B cell (primary cell): Measurements from ENCODE around the gene TMEM214. TPM values are rescaled to one million over a fixed set of nuclear protein-coding genes. Genes with fewer than 3 reads are reported as not detected.

Experiments
- ATAC-seq: fragments of 200-7000 bp; cut with Tn5 transposase; one replicate; pipeline ENCODE4 v1.10.0; 2021; ENCODE audit warnings: low read depth, mild to moderate bottlenecking, moderate number of reproducible peaks, moderate library complexity
- CTCF ChIA-PET: fragments of 350-600 bp; sonication (Branson Sonifier 250); formaldehyde crosslinking; loops from one replicate; lab custom pipeline; 2021; ENCODE audit warnings: antibody characterized with exemption, inconsistent platforms; lab: Charles Lee
- POLR2A ChIA-PET: fragments of 350-600 bp; sonication (Branson Sonifier 250); formaldehyde crosslinking; loops from one replicate; lab custom pipeline; 2021; ENCODE audit warnings: antibody characterized with exemption; lab: Charles Lee
- DNase-seq: peaks from one replicate; pipeline ENCODE4 v3.0.0; 2013
- H2AFZ ChIP-seq: 2 replicates; pipeline ENCODE4 v1.6.1; 2012; ENCODE audit warnings: mild to moderate bottlenecking, low read depth, low read length; ENCODE audit not compliant: insufficient read depth, poor library complexity, severe bottlenecking
- H3K27ac ChIP-seq, 2 donors: 1 replicate in 1 of 2; 2 replicates in 1 of 2; pipeline ENCODE4 v1.5.1; 2012 to 2013; ENCODE audit warnings: low read length in 2 of 2, mild to moderate bottlenecking in 2 of 2, moderate library complexity in 1 of 2
- H3K27me3 ChIP-seq, 4 experiments: fragments of 200-600 bp in 1 of 4; sonication (generic) in 1 of 4; replicated peaks in 1 of 4; 1 replicate in 2 of 4; 2 replicates in 2 of 4; pipeline versions ENCODE4 v1.6.1 to v1.7.0; 2013 to 2016; ENCODE audit warnings: low read length in 3 of 4, mild to moderate bottlenecking in 2 of 4, mixed read lengths in 1 of 4, moderate library complexity in 1 of 4; ENCODE audit not compliant: insufficient read depth in 4 of 4, control insufficient read depth in 3 of 4; ENCODE audit errors: control extremely low read depth in 1 of 4
- H3K36me3 ChIP-seq, 2 experiments: replicated peaks in 1 of 2; 1 replicate in 1 of 2; 2 replicates in 1 of 2; pipeline versions ENCODE4 v1.6.1 to v1.7.1; 2013; ENCODE audit warnings: low read length in 1 of 2; ENCODE audit not compliant: insufficient read depth in 2 of 2, control insufficient read depth in 1 of 2; ENCODE audit errors: control extremely low read depth in 1 of 2, extremely low read depth in 1 of 2
- H3K4me1 ChIP-seq, 2 donors: fragments of 200-600 bp in 1 of 2; sonication (generic) in 1 of 2; 1 replicate in 1 of 2; 2 replicates in 1 of 2; pipeline versions ENCODE4 v1.5.1 to v1.6.1; 2013 to 2017; ENCODE audit warnings: low read length in 2 of 2; ENCODE audit not compliant: control insufficient read depth in 2 of 2, insufficient read depth in 2 of 2
- H3K4me2 ChIP-seq: replicated peaks from 2 replicates; pipeline ENCODE3; 2012; ENCODE audit warnings: mild to moderate bottlenecking, low read depth, low read length; ENCODE audit not compliant: poor library complexity, severe bottlenecking
- H3K4me3 ChIP-seq, 5 experiments: fragments of 200-600 bp in 1 of 5; sonication (generic) in 1 of 5; 1 replicate in 3 of 5; 2 replicates in 2 of 5; pipeline versions ENCODE4 v1.5.1 to v1.7.0; 2011 to 2016; ENCODE audit warnings: low read length in 4 of 5, mild to moderate bottlenecking in 4 of 5, low read depth in 2 of 5, control low read depth in 1 of 5, moderate library complexity in 1 of 5; ENCODE audit not compliant: insufficient read depth in 1 of 5; ENCODE audit errors: control extremely low read depth in 1 of 5, extremely low read depth in 1 of 5
- H3K79me2 ChIP-seq: fragments of 200-600 bp; sonication (generic); one replicate; pipeline ENCODE4 v1.6.0; 2016; ENCODE audit warnings: low read length; ENCODE audit not compliant: control insufficient read depth, insufficient read depth
- H3K9ac ChIP-seq: fragments of 200-600 bp; sonication (generic); 2 replicates; pipeline ENCODE4 v1.6.1; 2017; ENCODE audit warnings: mild to moderate bottlenecking, low read length, moderate library complexity
- H3K9me3 ChIP-seq, 3 donors: one replicate each; pipeline versions ENCODE4 v1.6.1 to v1.7.1; 2013; ENCODE audit warnings: low read length in 2 of 3; ENCODE audit not compliant: control insufficient read depth in 2 of 3, insufficient read depth in 1 of 3; ENCODE audit errors: control extremely low read depth in 1 of 3
- H4K20me1 ChIP-seq: 2 replicates; pipeline ENCODE4 v1.6.0; 2012; ENCODE audit warnings: mild to moderate bottlenecking, low read length; ENCODE audit not compliant: insufficient read depth, control insufficient read depth, poor library complexity, severe bottlenecking
- H3K27ac Mint-ChIP-seq: one replicate; pipeline ENCODE4 v1.8.0; 2021; ENCODE audit warnings: mixed read lengths
- H3K27me3 Mint-ChIP-seq: one replicate; pipeline ENCODE4 v1.8.0; 2021; ENCODE audit warnings: mixed read lengths
- H3K4me1 Mint-ChIP-seq: one replicate; pipeline ENCODE4 v1.8.0; 2021; ENCODE audit warnings: mixed read lengths
- H3K4me3 Mint-ChIP-seq: one replicate; pipeline ENCODE4 v1.8.0; 2021; ENCODE audit warnings: mixed read lengths
- H3K9me3 Mint-ChIP-seq: one replicate; pipeline ENCODE4 v1.8.0; 2022; ENCODE audit warnings: mixed read lengths; ENCODE audit not compliant: insufficient read depth
- CTCF ChIP-seq: fragments of 200-600 bp; IDR thresholded peaks from one replicate; pipeline ENCODE4 v1.8.0; 2022; ENCODE audit warnings: antibody characterized with exemption, mild to moderate bottlenecking
- EZH2 ChIP-seq: IDR thresholded peaks from 2 replicates; pipeline ENCODE4 v1.6.1; 2012; ENCODE audit warnings: borderline replicate concordance, low read depth, mild to moderate bottlenecking, moderate library complexity, low read length; ENCODE audit not compliant: insufficient read depth, poor library complexity, severe bottlenecking
- WGBS: methylation state at CpG from one replicate; pipeline ENCODE4 v1.1.5; 2013; ENCODE audit warnings: missing lambda C conversion rate; ENCODE audit not compliant: insufficient coverage; 5-methylcytosine and 5-hydroxymethylcytosine counted together
- intact Hi-C: fragments of 100-400 bp; cut with micrococcal nuclease; formaldehyde crosslinking; loops from one replicate; pipeline ENCODE4 v1.10.0; 2022
- polyA plus RNA-seq: library from polyadenylated mRNA; depleted of rRNA; stranded (reverse); fragments of >200 nt; gene quantifications from 2 replicates; pipeline ENCODE4 v1.2.3, GENCODE V29; 2012
- total RNA-seq, 2 donors: library from RNA; stranded (reverse); fragments of 120-200 nt in 1 of 2; gene quantifications; 1 replicate in 1 of 2; 2 replicates in 1 of 2; pipeline versions ENCODE4 v1.2.3 to v1.2.4, GENCODE V29; 2013 to 2022

Gene TMEM214
- total and polyA plus RNA-seq, 2 donors (not counting 1 experiment from before 2014, with no cell fraction given): 80.1 to 91.1 TPM

- Mint-ChIP-seq H3K4me3 (no peak overlapping the region), H3K27me3 (no peaks in the 10 kb centered on the region), H3K9me3 (no peaks in the 10 kb centered on the region), H3K4me1 (peaks cover 31% of the 10 kb centered on the region), H3K27ac (peak overlapping the region; percentile 97)
- Histone ChIP-seq H2AFZ (no peak overlapping the region), H3K4me3 (no peak overlapping the region), H3K4me1 (peaks cover 28 to 37% of the 10 kb centered on the region in 2 donors), H3K9me3 (no peaks in the 10 kb centered on the region), H3K27ac (peak overlapping the region; percentile 83 to 92), H4K20me1 (peaks cover 22% of the 10 kb centered on the region), H3K9ac (no peak overlapping the region), H3K27me3 (no peaks in the 10 kb centered on the region), H3K36me3 (peaks cover 1 to 60% of the 10 kb centered on the region in 2 experiments), H3K4me2 (peak overlapping the region; percentile 66), H3K79me2 (peaks cover 1% of the 10 kb centered on the region)
- DNase-seq (no peak), ATAC-seq (no peak)
- intact Hi-C loops: no loop called here
- no peak for TF ChIP-seq EZH2
- TF ChIP-seq CTCF: no peak
- 96% methylated on average over 6 of the region's 8 CpGs for WGBS
- ChIA-PET POLR2A (no interaction called here), CTCF (interaction anchor here (1.1 to 1.2 kb wide), 2 partner anchors 9 to 41 kb away, joined by 4 to 5 read pairs; no protein-coding TSS in a partner anchor)
Measured at GRCh38 chr2:27040282-27040681, 7.5 kb downstream of the TMEM214 start.

GRCh38 chr2:27041752-27042151 lies 9.0 kb downstream of the TMEM214 start:
- peak overlapping the region; percentile 75 for H3K4me3 Mint-ChIP-seq
- intact Hi-C loops: loop anchor here (1.0 kb wide), 2 partner anchors 9 kb away; partner anchors contain the start of gene TMEM214
- H3K4me1 Mint-ChIP-seq: peaks cover 29% of the 10 kb centered on the region
- peaks cover 28 to 37% of the 10 kb centered on the region in 2 donors for H3K4me1 ChIP-seq
- no peaks in the 10 kb centered on the region for H3K27me3 ChIP-seq
- H3K27ac Mint-ChIP-seq: peak overlapping the region; percentile 97
- peaks cover 1 to 45% of the 10 kb centered on the region in 2 experiments for H3K36me3 ChIP-seq
- no peaks in the 10 kb centered on the region for H3K9me3 ChIP-seq
- no peaks in the 10 kb centered on the region for H3K79me2 ChIP-seq
- H3K9ac ChIP-seq: peak overlapping the region; percentile 16
- peak; percentile 39 for ATAC-seq
- H2AFZ ChIP-seq: no peak overlapping the region
- TF ChIP-seq EZH2: no peak
- no peak for TF ChIP-seq CTCF
- H3K9me3 Mint-ChIP-seq: no peaks in the 10 kb centered on the region
- DNase-seq: no peak
- POLR2A ChIA-PET: interaction anchor here (0.6 to 2.9 kb wide), 4 partner anchors 9 to 353 kb away, joined by 3 to 24 read pairs (median 3); partner anchors contain the start of gene AGBL5
- H3K4me3 ChIP-seq: peak overlapping the region in 3 of 5 experiments; percentile 10 to 51 (median 28)
- 12% methylated on average over 3 of the region's 5 CpGs for WGBS
- H3K4me2 ChIP-seq: peak overlapping the region; percentile 66
- peak overlapping the region; percentile 83 to 92 for H3K27ac ChIP-seq
- no peaks in the 10 kb centered on the region for H3K27me3 Mint-ChIP-seq
- H4K20me1 ChIP-seq: peaks cover 11% of the 10 kb centered on the region
- CTCF ChIA-PET: interaction anchor here (1.0 to 1.7 kb wide), 3 partner anchors 9 to 40 kb away, joined by 3 to 10 read pairs (median 4); partner anchors contain the start of gene AGBL5
